Trophoblast cell (in vitro differentiated cells and primary cell): ENCODE measurements around the gene DHTKD1. TPM values are rescaled to one million over a fixed set of nuclear protein-coding genes. Genes with fewer than 3 reads are reported as not detected.
A peak's percentile ranks its signal among the peaks of the same experiment; 100 is the strongest.

Experiments used
- DNase-seq, 2 donors: peaks; one replicate each; pipeline ENCODE4 v3.0.0-alpha.2; 2016
- H2AFZ ChIP-seq: 2 replicates; pipeline ENCODE4 v1.6.1; 2013; ENCODE audit warnings: low read length, moderate library complexity, mild to moderate bottlenecking; ENCODE audit not compliant: insufficient read depth, poor library complexity
- H2AK5ac ChIP-seq: 2 replicates; pipeline ENCODE4 v1.6.1; 2013; ENCODE audit warnings: mild to moderate bottlenecking, low read length
- H2BK120ac ChIP-seq: 2 replicates; pipeline ENCODE4 v1.6.1; 2013; ENCODE audit warnings: low read length, mild to moderate bottlenecking, moderate library complexity; ENCODE audit not compliant: insufficient read depth, poor library complexity
- H2BK12ac ChIP-seq: 2 replicates; pipeline ENCODE4 v1.6.1; 2013; ENCODE audit warnings: mild to moderate bottlenecking, low read length, moderate library complexity
- H2BK5ac ChIP-seq: 2 replicates; pipeline ENCODE4 v1.6.1; 2013; ENCODE audit warnings: low read length, low read depth, moderate library complexity, mild to moderate bottlenecking; ENCODE audit not compliant: poor library complexity
- H3K14ac ChIP-seq: 2 replicates; pipeline ENCODE4 v1.6.1; 2013; ENCODE audit warnings: mild to moderate bottlenecking, low read length
- H3K18ac ChIP-seq: 2 replicates; pipeline ENCODE4 v1.6.1; 2013; ENCODE audit warnings: mild to moderate bottlenecking, low read length
- H3K23ac ChIP-seq: 2 replicates; pipeline ENCODE4 v1.6.1; 2013; ENCODE audit warnings: low read length
- H3K27ac ChIP-seq: 2 replicates; pipeline ENCODE4 v1.5.1; 2013; ENCODE audit warnings: low read depth, mild to moderate bottlenecking, inconsistent platforms, low read length, moderate library complexity
- H3K27me3 ChIP-seq: 2 replicates; pipeline ENCODE4 v1.6.1; 2013; ENCODE audit warnings: inconsistent platforms, mild to moderate bottlenecking, low read length, moderate library complexity; ENCODE audit not compliant: insufficient read depth
- H3K36me3 ChIP-seq, 2 experiments: 1 replicate in 1 of 2; 2 replicates in 1 of 2; pipeline ENCODE4 v1.6.1; 2013; ENCODE audit warnings: low read length in 2 of 2, mild to moderate bottlenecking in 2 of 2, moderate library complexity in 1 of 2; ENCODE audit not compliant: insufficient read depth in 2 of 2, control insufficient read depth in 1 of 2
- H3K4ac ChIP-seq: 2 replicates; pipeline ENCODE4 v1.6.1; 2013; ENCODE audit warnings: low read depth, mild to moderate bottlenecking, low read length, moderate library complexity
- H3K4me1 ChIP-seq, 2 experiments: 1 replicate in 1 of 2; 2 replicates in 1 of 2; pipeline ENCODE4 v1.6.1; 2013; ENCODE audit warnings: low read length in 2 of 2, mild to moderate bottlenecking in 2 of 2, moderate library complexity in 1 of 2; ENCODE audit not compliant: insufficient read depth in 2 of 2, control insufficient read depth in 1 of 2
- H3K4me2 ChIP-seq: 2 replicates; pipeline ENCODE4 v1.6.1; 2013; ENCODE audit warnings: inconsistent platforms, mild to moderate bottlenecking, low read length, moderate library complexity
- H3K4me3 ChIP-seq: 2 replicates; pipeline ENCODE4 v1.5.1; 2013; ENCODE audit warnings: mild to moderate bottlenecking, low read depth, low read length, inconsistent platforms
- H3K79me1 ChIP-seq: one replicate; pipeline ENCODE4 v1.6.1; 2013; ENCODE audit warnings: low read length
- H3K79me2 ChIP-seq: 2 replicates; pipeline ENCODE4 v1.6.1; 2013; ENCODE audit warnings: low read length, mild to moderate bottlenecking; ENCODE audit not compliant: control insufficient read depth, insufficient read depth, poor library complexity
- H3K9ac ChIP-seq: 2 replicates; pipeline ENCODE4 v1.6.1; 2013; ENCODE audit warnings: mild to moderate bottlenecking, low read length
- H3K9me3 ChIP-seq: 2 replicates; pipeline ENCODE4 v1.6.1; 2013; ENCODE audit warnings: low read depth, mild to moderate bottlenecking, control low read depth, inconsistent platforms, low read length; ENCODE audit not compliant: insufficient read depth
- H4K12ac ChIP-seq: 2 replicates; pipeline ENCODE4 v1.6.1; 2013; ENCODE audit warnings: low read depth, mild to moderate bottlenecking, low read length, moderate library complexity
- H4K8ac ChIP-seq: 2 replicates; pipeline ENCODE4 v1.6.1; 2013; ENCODE audit warnings: low read depth, mild to moderate bottlenecking, low read length, moderate library complexity
- H4K91ac ChIP-seq: one replicate; pipeline ENCODE4 v1.6.1; 2013; ENCODE audit warnings: low read depth, mild to moderate bottlenecking, low read length, moderate library complexity
- WGBS: extraction: QIAGEN DNeasy Blood & Tissue Kit; methylation state at CpG from one replicate; pipeline ENCODE4 v1.1.7; 2013; ENCODE audit warnings: missing lambda C conversion rate; ENCODE audit not compliant: insufficient read length, insufficient coverage; ENCODE audit errors: extremely low coverage; 5-methylcytosine and 5-hydroxymethylcytosine counted together
- polyA plus RNA-seq: library from polyadenylated mRNA; stranded (reverse); fragments of 200-250 nt; gene quantifications from 2 replicates; pipeline ENCODE4 v1.2.3, GENCODE V29; 2013

DHTKD1 gene
- 16.4 and 16.7 TPM in 2 replicates for polyA plus RNA-seq

GRCh38 chr10:12068449-12069269, at the start of gene DHTKD1:
Gene DHTKD1 (plus strand): TSS chr10:12068954. CDS start chr10:12069034, 80 bp downstream.
- Histone ChIP-seq H3K36me3 (no peaks in the 10 kb centered on the region), H3K4me2 (peak within 1 kb of the TSS; percentile 86), H4K8ac (peak within 1 kb of the TSS; percentile 82), H3K4me3 (peak within 1 kb of the TSS; percentile 93), H3K27me3 (no peaks in the 10 kb centered on the region), H2AK5ac (no peak within 1 kb of the TSS), H3K9ac (peak within 1 kb of the TSS; percentile 96), H3K23ac (no peak within 1 kb of the TSS), H3K79me2 (peaks cover 4% of the 10 kb centered on the region), H4K12ac (peak within 1 kb of the TSS; percentile 54), H3K27ac (peak within 1 kb of the TSS; percentile 69), H3K4me1 (peaks cover 0 to 3% of the 10 kb centered on the region in 2 experiments), H3K79me1 (peaks cover 4% of the 10 kb centered on the region), H3K14ac (peak within 1 kb of the TSS; percentile 67), H2BK12ac (no peak within 1 kb of the TSS), H2BK5ac (peak within 1 kb of the TSS; percentile 60), H2AFZ (peak within 1 kb of the TSS; percentile 53), H3K9me3 (no peaks in the 10 kb centered on the region), H2BK120ac (peak within 1 kb of the TSS; percentile 67), H3K18ac (peak within 1 kb of the TSS; percentile 69), H3K4ac (peak within 1 kb of the TSS; percentile 93), H4K91ac (peak within 1 kb of the TSS; percentile 39)
- peak; percentile 99 to 100 for DNase-seq
- WGBS, result no CpG with 5 or more reads among the region's 66 CpGs

- Histone ChIP-seq H3K79me1 (no peaks in the 10 kb centered on the region), H3K79me2 (no peaks in the 10 kb centered on the region), H3K14ac (no peak overlapping the region), H3K27me3 (no peaks in the 10 kb centered on the region), H3K4me3 (no peak overlapping the region), H2AFZ (no peak overlapping the region), H4K8ac (no peak overlapping the region), H3K9ac (no peak overlapping the region), H4K91ac (no peak overlapping the region), H3K36me3 (peaks cover 3 to 5% of the 10 kb centered on the region in 2 experiments), H2BK12ac (no peak overlapping the region), H4K12ac (no peak overlapping the region), H3K4ac (no peak overlapping the region), H3K23ac (no peak overlapping the region), H3K4me1 (no peaks in the 10 kb centered on the region), H3K4me2 (no peak overlapping the region), H2AK5ac (no peak overlapping the region), H3K18ac (no peak overlapping the region), H2BK120ac (no peak overlapping the region), H3K27ac (no peak overlapping the region), H3K9me3 (no peaks in the 10 kb centered on the region), H2BK5ac (no peak overlapping the region)
- WGBS, result no CpG with 5 or more reads among the region's 9 CpGs
- DNase-seq, result peak in 1 of 2 donors; percentile 2
Measured at GRCh38 chr10:12019283-12019971, 49.3 kb upstream of the DHTKD1 start.

GRCh38 chr10:12020574-12020973, 48.2 kb upstream of the DHTKD1 start:
- Histone ChIP-seq H3K36me3 (peaks cover 3 to 5% of the 10 kb centered on the region in 2 experiments), H3K4ac (no peak overlapping the region), H3K23ac (no peak overlapping the region), H3K27ac (no peak overlapping the region), H4K8ac (no peak overlapping the region), H2BK120ac (no peak overlapping the region), H2BK5ac (no peak overlapping the region), H4K91ac (no peak overlapping the region), H2AFZ (no peak overlapping the region), H3K79me1 (no peaks in the 10 kb centered on the region), H3K27me3 (no peaks in the 10 kb centered on the region), H4K12ac (no peak overlapping the region), H3K9ac (no peak overlapping the region), H2BK12ac (no peak overlapping the region), H3K9me3 (no peaks in the 10 kb centered on the region), H3K4me3 (no peak overlapping the region), H3K4me1 (no peaks in the 10 kb centered on the region), H2AK5ac (no peak overlapping the region), H3K4me2 (no peak overlapping the region), H3K14ac (no peak overlapping the region), H3K18ac (no peak overlapping the region), H3K79me2 (no peaks in the 10 kb centered on the region)
- WGBS, result no CpG with 5 or more reads among the region's 2 CpGs
- no peak for DNase-seq

- no peak overlapping the region for H3K23ac ChIP-seq
- H2AFZ ChIP-seq, result no peak overlapping the region
- no peak overlapping the region for H2BK120ac ChIP-seq
- DNase-seq, result no peak
- no peak overlapping the region for H3K14ac ChIP-seq
- no peak overlapping the region for H4K8ac ChIP-seq
- no peak overlapping the region for H3K18ac ChIP-seq
- H4K91ac ChIP-seq, result no peak overlapping the region
- H3K36me3 ChIP-seq, result peaks cover 5% of the 10 kb centered on the region in 2 experiments
- H3K79me2 ChIP-seq, result no peaks in the 10 kb centered on the region
- H3K9me3 ChIP-seq, result no peaks in the 10 kb centered on the region
- H3K4me2 ChIP-seq, result no peak overlapping the region
- H3K4ac ChIP-seq, result no peak overlapping the region
- no peaks in the 10 kb centered on the region for H3K27me3 ChIP-seq
- no peak overlapping the region for H2AK5ac ChIP-seq
- H3K9ac ChIP-seq, result no peak overlapping the region
- no peaks in the 10 kb centered on the region for H3K79me1 ChIP-seq
- H2BK12ac ChIP-seq, result no peak overlapping the region
- no peak overlapping the region for H3K4me3 ChIP-seq
- no peaks in the 10 kb centered on the region for H3K4me1 ChIP-seq
- no peak overlapping the region for H2BK5ac ChIP-seq
- no peak overlapping the region for H4K12ac ChIP-seq
- H3K27ac ChIP-seq, result no peak overlapping the region
- WGBS, result no CpG with 5 or more reads among the region's 1 CpG
Measured at GRCh38 chr10:12022580-12023257, 46.0 kb upstream of the DHTKD1 start.
